HG02678 (cell line): ENCODE measurements around the gene LY6G6D.

Experiments used
- ATAC-seq: cut with Tn5 transposase; IDR thresholded peaks from one replicate; pipeline ENCODE4 v1.9.1; 2021; ENCODE audit warnings: mild to moderate bottlenecking, moderate library complexity; ENCODE audit not compliant: unreplicated experiment

LY6G6D gene

DNA sequence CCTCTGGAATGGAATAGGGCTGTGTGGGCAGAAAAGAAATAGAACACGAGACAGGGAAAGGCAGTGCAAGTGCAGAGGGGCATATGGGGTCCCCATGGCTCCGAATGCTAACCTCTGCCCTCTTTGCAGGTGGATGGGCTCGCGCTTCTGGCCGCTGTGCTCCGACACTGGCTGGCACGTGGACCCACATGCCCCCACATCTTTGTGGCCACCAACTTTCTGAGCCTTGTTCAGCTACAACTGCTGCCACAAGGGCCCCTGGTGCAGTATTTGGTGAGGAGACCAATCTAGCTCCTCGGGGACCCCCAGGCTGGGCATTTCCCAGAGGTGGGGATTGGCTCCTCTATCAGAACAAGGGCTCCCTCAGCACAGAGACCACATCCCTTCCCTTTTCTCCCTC lies 46.2 kb downstream of the LY6G6D start:
- ATAC-seq = no peak

- no peak for ATAC-seq
These were observed 47.2 kb downstream of the LY6G6D start, which contains the start of gene SAPCD1 for GRCh38 chr6:31762356-31762755. TSS of gene SAPCD1 (plus strand) at chr6:31762656. CDS start at chr6:31763055, 399 bp downstream.

GRCh38 chr6:31762878-31763618 lies 47.9 kb downstream of the LY6G6D start:
- ATAC-seq = no peak

DNA sequence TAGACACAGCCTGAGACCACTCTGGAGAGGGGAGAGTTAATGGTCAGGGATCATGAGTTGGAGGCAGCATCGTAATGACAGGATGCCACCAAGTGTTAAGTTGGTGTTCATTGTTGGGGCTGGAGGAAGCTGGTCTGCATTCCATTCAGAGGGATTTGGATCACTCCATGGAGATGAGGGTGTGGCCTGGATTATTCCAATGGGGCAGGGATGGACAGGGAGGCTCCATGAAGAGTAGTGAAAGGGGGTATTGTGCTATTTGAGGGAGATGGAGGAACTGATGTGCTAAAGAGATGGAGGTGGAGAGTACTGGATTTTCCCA lies 48.4 kb downstream of the LY6G6D start:
- no peak for ATAC-seq

- ATAC-seq = no peak
These were observed 49.0 kb downstream of the LY6G6D start for GRCh38 chr6:31764198-31764597.

GRCh38 chr6:31765559-31765909 lies 50.4 kb downstream of the LY6G6D start:
- no peak for ATAC-seq

GRCh38 chr6:31765910-31766794 lies 51.0 kb downstream of the LY6G6D start:
- no peak for ATAC-seq

DNA sequence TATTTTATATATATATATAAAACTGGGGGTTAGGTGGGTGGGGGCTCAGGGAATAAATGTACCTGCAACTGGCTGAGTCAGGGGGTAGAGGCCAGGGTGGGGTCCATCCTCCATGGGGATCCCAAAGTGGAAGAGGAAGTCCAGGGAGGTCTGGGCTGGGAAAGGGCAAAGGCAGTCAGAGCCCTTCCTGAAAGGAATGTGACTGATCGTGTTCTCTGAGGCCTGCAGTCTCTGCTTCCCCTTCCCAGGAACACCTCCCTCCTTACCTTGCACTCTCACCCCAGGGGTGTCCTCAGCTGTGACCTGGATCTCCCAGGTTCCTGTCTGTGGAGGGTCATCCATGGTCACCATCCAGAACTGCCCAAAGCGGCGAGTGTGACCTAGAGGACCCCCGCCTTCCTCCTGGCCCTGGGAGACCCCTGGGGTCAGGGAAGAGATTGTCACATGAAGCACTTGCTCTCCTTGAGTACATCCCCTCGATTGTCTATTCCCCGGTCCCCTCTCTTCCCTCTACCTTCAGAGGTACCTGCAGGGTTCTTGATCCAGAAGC lies 52.0 kb downstream of the LY6G6D start:
- no peak for ATAC-seq
